Motor neuron (in vitro differentiated cells): ENCODE results near the gene KCNQ1. TPM values are rescaled to one million over a fixed set of nuclear protein-coding genes. Genes with fewer than 3 reads are reported as not detected.

Source experiments
- ATAC-seq, 8 experiments: fragments of 200-7000 bp; cut with Tn5 transposase; replicated peaks in 6 of 8; 2 replicates each; pipeline ENCODE4 v1.8.0; 2021; ENCODE audit warnings: mild to moderate bottlenecking in 8 of 8, moderate library complexity in 8 of 8
- H3K27ac ChIP-seq, 2 donors: fragments of 250-450 bp; sonication (Bioruptor Pico); 2 replicates each; pipeline ENCODE4 v1.9.0; 2021; ENCODE audit warnings: antibody characterized with exemption in 2 of 2, mild to moderate bottlenecking in 2 of 2, moderate library complexity in 1 of 2
- H3K4me1 ChIP-seq, 2 donors: fragments of 250-450 bp; sonication (Bioruptor Pico); replicated peaks in 1 of 2; 2 replicates each; pipeline ENCODE4 v1.6.1; 2021; ENCODE audit warnings: antibody characterized with exemption in 2 of 2, mild to moderate bottlenecking in 2 of 2, moderate library complexity in 1 of 2
- H3K4me3 ChIP-seq, 5 donors: fragments of 250-450 bp; sonication (Bioruptor Pico); 2 replicates each; pipeline ENCODE4 v1.9.0; 2021; ENCODE audit warnings: antibody characterized with exemption in 5 of 5, mild to moderate bottlenecking in 5 of 5, moderate library complexity in 4 of 5
- WGBS, 10 experiments: fragments of 450-650 bp; shearing (Covaris generic); methylation state at CpG; one replicate each; pipeline ENCODE4 v1.0.0; 2022; 5-methylcytosine and 5-hydroxymethylcytosine counted together
- in situ Hi-C, 9 experiments: fragments of 400-800 bp; cut with MboI; loops; one replicate each; pipeline ENCODE4 v1.15.0; 2021; ENCODE audit warnings: low sequenced_read_pairs in 9 of 9, low pct_unique_long_range_greater_than_20kb in 2 of 9; ENCODE audit not compliant: unreplicated experiment in 9 of 9
- total RNA-seq, 8 experiments: library from RNA; unstranded; fragments of 300-600 nt; gene quantifications; 2 replicates each; pipeline versions ENCODE4 v1.2.3 to v1.2.4, GENCODE V29; 2022

KCNQ1 gene
- total RNA-seq, 8 experiments from 2014 or later: 0.04 to 0.66 (median 0.20) TPM; not detected in 2

GRCh38 chr11:2825889-2826678 is 381.3 kb downstream of the KCNQ1 start:
- H3K4me3 ChIP-seq: no peak overlapping the region
- in situ Hi-C loops: no loop called here
- ATAC-seq: peak; percentile 73 to 97 (median 94)
- H3K27ac ChIP-seq: peak overlapping the region; percentile 68 to 71
- H3K4me1 ChIP-seq: peaks cover 17 to 20% of the 10 kb centered on the region in 2 donors
- 0 to 16% (median 7%) methylated on average over 3 to 11 of the region's 29 CpGs; no CpG with 5 or more reads in 5 of the 10 experiments for WGBS, 10 experiments

GRCh38 chr11:2826679-2827056 is 381.9 kb downstream of the KCNQ1 start:
- H3K27ac ChIP-seq: peak overlapping the region; percentile 56 to 68
- H3K4me1 ChIP-seq: peaks cover 17 to 20% of the 10 kb centered on the region in 2 donors
- WGBS, 10 experiments: 33% methylated on average over 1 of the region's 4 CpGs; no CpG with 5 or more reads in 9 of the 10 experiments
- in situ Hi-C loops: no loop called here
- H3K4me3 ChIP-seq: no peak overlapping the region
- ATAC-seq: peak in 4 of 8 experiments; percentile 5 to 20 (median 12)

- H3K27ac ChIP-seq: no peak overlapping the region
- peaks cover 17 to 20% of the 10 kb centered on the region in 2 donors for H3K4me1 ChIP-seq
- ATAC-seq: no peak
- in situ Hi-C loops: no loop called here
- H3K4me3 ChIP-seq: no peak overlapping the region
- WGBS, 10 experiments: 93 to 100% (median 100%) methylated on average over 1 to 10 of the region's 12 CpGs; no CpG with 5 or more reads in 7 of the 10 experiments
Observed at GRCh38 chr11:2827256-2827655, 382.4 kb downstream of the KCNQ1 start.

- Histone ChIP-seq H3K4me1 (peaks cover 17 to 20% of the 10 kb centered on the region in 2 donors), H3K27ac (no peak overlapping the region), H3K4me3 (no peak overlapping the region)
- 40 to 95% (median 88%) methylated on average over 1 to 7 of the region's 10 CpGs; no CpG with 5 or more reads in 3 of the 10 experiments for WGBS, 10 experiments
- in situ Hi-C loops: no loop called here
- ATAC-seq: no peak
Observed at GRCh38 chr11:2827792-2828191, 383.0 kb downstream of the KCNQ1 start.

GRCh38 chr11:2828585-2829330 is 383.9 kb downstream of the KCNQ1 start:
- in situ Hi-C loops: no loop called here
- WGBS, 10 experiments: 50 to 100% (median 72%) methylated on average over 1 to 4 of the region's 4 CpGs

GRCh38 chr11:2830030-2830812 is 385.4 kb downstream of the KCNQ1 start:
- H3K4me3 ChIP-seq: no peak overlapping the region
- no peak overlapping the region for H3K27ac ChIP-seq
- WGBS, 10 experiments: 20 to 100% (median 90%) methylated on average over 1 to 2 of the region's 8 CpGs; no CpG with 5 or more reads in 7 of the 10 experiments
- in situ Hi-C loops: no loop called here
- peaks cover 21 to 25% of the 10 kb centered on the region in 2 donors for H3K4me1 ChIP-seq
- no peak for ATAC-seq

More at GRCh38 chr11:2828585-2829330, 383.9 kb downstream of the KCNQ1 start:
- H3K4me3 ChIP-seq: no peak overlapping the region
- no peak for ATAC-seq
- H3K4me1 ChIP-seq: peaks cover 17 to 20% of the 10 kb centered on the region in 2 donors
- H3K27ac ChIP-seq: no peak overlapping the region

GRCh38 chr11:2830886-2831285 is 386.1 kb downstream of the KCNQ1 start:
- no peak for ATAC-seq
- in situ Hi-C loops: no loop called here
- WGBS, 10 experiments: 80% methylated on average over 2 of the region's 8 CpGs; no CpG with 5 or more reads in 9 of the 10 experiments

GRCh38 chr11:2831781-2832532 is 387.1 kb downstream of the KCNQ1 start:
- in situ Hi-C loops: no loop called here
- WGBS, 10 experiments: 100% methylated on average over 1 of the region's 14 CpGs; no CpG with 5 or more reads in 8 of the 10 experiments
- Histone ChIP-seq H3K4me3 (no peak overlapping the region), H3K4me1 (peaks cover 23 to 26% of the 10 kb centered on the region in 2 donors), H3K27ac (no peak overlapping the region)
- no peak for ATAC-seq

More at GRCh38 chr11:2830886-2831285, 386.1 kb downstream of the KCNQ1 start:
- H3K4me1 ChIP-seq: peaks cover 21 to 25% of the 10 kb centered on the region in 2 donors
- H3K4me3 ChIP-seq: no peak overlapping the region
- no peak overlapping the region for H3K27ac ChIP-seq

GRCh38 chr11:2832533-2833020 is 387.8 kb downstream of the KCNQ1 start:
- Histone ChIP-seq H3K4me3 (no peak overlapping the region), H3K27ac (no peak overlapping the region), H3K4me1 (peaks cover 28 to 31% of the 10 kb centered on the region in 2 donors)
- WGBS, 10 experiments: 80 to 100% (median 89%) methylated on average over 1 to 3 of the region's 8 CpGs; no CpG with 5 or more reads in 7 of the 10 experiments
- no peak for ATAC-seq
- in situ Hi-C loops: no loop called here

GRCh38 chr11:2833051-2833715 is 388.4 kb downstream of the KCNQ1 start:
- Histone ChIP-seq H3K4me1 (peaks cover 34 to 37% of the 10 kb centered on the region in 2 donors), H3K4me3 (no peak overlapping the region), H3K27ac (no peak overlapping the region)
- 20 to 48% methylated on average over 1 to 3 of the region's 14 CpGs; no CpG with 5 or more reads in 8 of the 10 experiments for WGBS, 10 experiments
- in situ Hi-C loops: no loop called here
- no peak for ATAC-seq

- no peak for ATAC-seq
Observed at GRCh38 chr11:2833716-2834502, 389.1 kb downstream of the KCNQ1 start.

More at GRCh38 chr11:2833716-2834502, 389.1 kb downstream of the KCNQ1 start:
- no peak overlapping the region for H3K4me3 ChIP-seq
- no peak overlapping the region for H3K27ac ChIP-seq
- H3K4me1 ChIP-seq: peaks cover 41 to 44% of the 10 kb centered on the region in 2 donors
- in situ Hi-C loops: no loop called here
- WGBS, 10 experiments: 80% methylated on average over 1 of the region's 19 CpGs; no CpG with 5 or more reads in 9 of the 10 experiments
